GM18502 (cell line): ENCODE measurements around the gene HASPIN.
"Not testable (repeated sequence)": the region's sequence is repeated elsewhere in the genome, so short reads cannot be mapped to it uniquely, and the experiment has no call there.

Experiments used
- ATAC-seq: cut with Tn5 transposase; IDR thresholded peaks from one replicate; pipeline ENCODE4 v1.9.1; 2021; ENCODE audit warnings: mild to moderate bottlenecking; ENCODE audit not compliant: unreplicated experiment, poor library complexity

Gene HASPIN

GRCh38 chr17:3695723-3696411, 27.8 kb upstream of the HASPIN start, which contains the start of gene P2RX5:
Gene P2RX5 (minus strand): TSS chr17:3696155. CDS start chr17:3696005, 150 bp downstream.
- no peak for ATAC-seq

- no peak for ATAC-seq
These were observed 26.6 kb upstream of the HASPIN start for GRCh38 chr17:3697103-3697476.

- no peak for ATAC-seq
These were observed 25.6 kb upstream of the HASPIN start for GRCh38 chr17:3698139-3698538.

GRCh38 chr17:3699951-3700350, 23.8 kb upstream of the HASPIN start:
- ATAC-seq = no peak

GRCh38 chr17:3702041-3702539, 21.6 kb upstream of the HASPIN start:
- not testable (repeated sequence) for ATAC-seq

GRCh38 chr17:3704931-3705717, 18.6 kb upstream of the HASPIN start:
- no peak for ATAC-seq

- not testable (repeated sequence) for ATAC-seq
These were observed 18.1 kb upstream of the HASPIN start for GRCh38 chr17:3705718-3705984.

GRCh38 chr17:3708366-3708765, 15.3 kb upstream of the HASPIN start:
- ATAC-seq = no peak

- peak; percentile 93 for ATAC-seq
These were observed 12.7 kb upstream of the HASPIN start for GRCh38 chr17:3710951-3711383.

- ATAC-seq = no peak
These were observed 10.8 kb upstream of the HASPIN start for GRCh38 chr17:3712811-3713463.

GRCh38 chr17:3715296-3715695, 8.4 kb upstream of the HASPIN start:
- ATAC-seq = no peak

GRCh38 chr17:3718201-3718600, 5.5 kb upstream of the HASPIN start:
- no peak for ATAC-seq

GRCh38 chr17:3719265-3719664, 4.4 kb upstream of the HASPIN start:
- no peak for ATAC-seq

GRCh38 chr17:3722716-3723115, 987 bp upstream of the HASPIN start:
- ATAC-seq = no peak

- no peak for ATAC-seq
These were observed 531 bp upstream of the HASPIN start for GRCh38 chr17:3723188-3723555.

GRCh38 chr17:3724378-3725077, 825 bp downstream of the HASPIN start:
- no peak for ATAC-seq

- ATAC-seq = no peak
These were observed 3.3 kb downstream of the HASPIN start for GRCh38 chr17:3727041-3727440.

GRCh38 chr17:3728099-3728498, 4.4 kb downstream of the HASPIN start:
- not testable (repeated sequence) for ATAC-seq

GRCh38 chr17:3729881-3730280, 6.2 kb downstream of the HASPIN start:
- no peak for ATAC-seq

- no peak for ATAC-seq
These were observed 7.3 kb downstream of the HASPIN start for GRCh38 chr17:3730881-3731429.
